K562 (cell line): ENCODE results near the gene MAP4K5. TPM values are rescaled to one million over a fixed set of nuclear protein-coding genes. Genes with fewer than 3 reads are reported as not detected.

ENCODE experiments used
- ATAC-seq: fragments of 200-7000 bp; cut with Tn5 transposase; 3 replicates; pipeline ENCODE4 v1.9.1; 2020; ENCODE audit warnings: moderate library complexity
- BruUV-seq: library from RNA; stranded (reverse); fragments of 400-500 nt; replicated peaks from 2 replicates; lab custom pipeline; 2021; lab: Mats Ljungman, UMichigan
- CTCF ChIA-PET: fragments of 300-600 bp; formaldehyde crosslinking; extraction: SDS; loops from one replicate; lab custom pipeline; 2021; ENCODE audit warnings: low intra/inter-chr PET ratio; lab: Yijun Ruan, JAX
- POLR2A ChIA-PET: fragments of 300-600, 350-650 bp; sonication (Branson Sonifier 250); formaldehyde crosslinking; extraction: SDS; loops from one replicate; lab custom pipeline; 2021; ENCODE audit warnings: antibody characterized with exemption, inconsistent platforms; lab: Yijun Ruan, JAX
- DNase-seq, 4 experiments: peaks; one replicate each; pipeline versions ENCODE4 v3.0.0 to v3.0.0-alpha.2; 2011 to 2018; ENCODE audit warnings: low spot score in 3 of 4, mixed read lengths in 3 of 4; ENCODE audit errors: extremely low read depth in 1 of 4
- FAIRE-seq: peaks from 2 replicates; lab custom pipeline; 2011; peaks lifted over from hg19 to GRCh38; lab: Jason Lieb, UNC
- H2AFZ ChIP-seq: 2 replicates; pipeline ENCODE4 v1.6.0; 2011; ENCODE audit warnings: low read depth, low read length, control low read depth, inconsistent platforms
- H3K27ac ChIP-seq: fragments of 200-600 bp; 3 replicates; pipeline ENCODE4 v1.8.0; 2011; ENCODE audit warnings: low read depth, mild to moderate bottlenecking, control low read depth, inconsistent platforms, low read length, moderate library complexity, mixed read lengths; ENCODE audit errors: extremely low read depth
- H3K27me3 ChIP-seq, 2 experiments: fragments of 300-600 bp in 1 of 2; 2 replicates in 1 of 2; 3 replicates in 1 of 2; pipeline versions ENCODE4 v1.6.0 to v1.8.0; 2011; ENCODE audit warnings: inconsistent platforms in 2 of 2, low read length in 2 of 2, mild to moderate bottlenecking in 1 of 2, mixed read lengths in 1 of 2, moderate library complexity in 1 of 2; ENCODE audit not compliant: control insufficient read depth in 2 of 2, insufficient read depth in 2 of 2
- H3K36me3 ChIP-seq: fragments of 300-600 bp; 3 replicates; pipeline ENCODE4 v1.8.0; 2011; ENCODE audit warnings: mild to moderate bottlenecking, low read length, inconsistent platforms; ENCODE audit not compliant: control insufficient read depth, insufficient read depth
- H3K4me1 ChIP-seq, 2 experiments: fragments of 200-600 bp in 1 of 2; replicated peaks in 1 of 2; 2 replicates in 1 of 2; 3 replicates in 1 of 2; pipeline versions ENCODE4 v1.5.1 to v1.8.0; 2011; ENCODE audit warnings: inconsistent platforms in 2 of 2, low read length in 2 of 2, mild to moderate bottlenecking in 1 of 2, mixed read lengths in 1 of 2, moderate library complexity in 1 of 2; ENCODE audit not compliant: control insufficient read depth in 2 of 2, insufficient read depth in 2 of 2
- H3K4me2 ChIP-seq: 2 replicates; pipeline ENCODE4 v1.6.1; 2011; ENCODE audit warnings: low read length, control low read depth, inconsistent platforms, mixed read lengths; ENCODE audit not compliant: insufficient read depth
- H3K4me3 ChIP-seq: fragments of 200-600 bp; sonication (generic), shearing (Covaris generic); 2 replicates; pipeline ENCODE4 v1.5.1; 2016; ENCODE audit warnings: control low read depth, inconsistent platforms
- H3K79me2 ChIP-seq: fragments of 200-600 bp; 3 replicates; pipeline ENCODE4 v1.8.0; 2011; ENCODE audit warnings: low read length, inconsistent platforms; ENCODE audit not compliant: control insufficient read depth, insufficient read depth
- H3K9ac ChIP-seq, 2 experiments: 2 replicates each; pipeline versions ENCODE4 v1.6.0 to v1.6.1; 2011; ENCODE audit warnings: low read depth in 2 of 2, low read length in 2 of 2, control low read depth in 1 of 2, inconsistent platforms in 1 of 2, mild to moderate bottlenecking in 1 of 2, mixed read lengths in 1 of 2; ENCODE audit not compliant: insufficient read depth in 1 of 2
- H3K9me1 ChIP-seq: one replicate; pipeline ENCODE4 v1.6.0; 2011; ENCODE audit warnings: inconsistent platforms, mild to moderate bottlenecking, low read length, moderate library complexity; ENCODE audit not compliant: control insufficient read depth, insufficient read depth
- H3K9me3 ChIP-seq: replicated peaks from 2 replicates; pipeline ENCODE4 v1.5.1; 2011; ENCODE audit warnings: low read depth, low read length, inconsistent platforms; ENCODE audit not compliant: control insufficient read depth, insufficient read depth
- H4K20me1 ChIP-seq: replicated peaks from 2 replicates; pipeline ENCODE4 v1.6.1; 2011; ENCODE audit warnings: low read length, inconsistent platforms, mixed read lengths; ENCODE audit not compliant: control insufficient read depth, insufficient read depth
- CLOCK ChIP-seq: fragments of 250-450 bp; sonication (Bioruptor Pico); IDR thresholded peaks from 2 replicates; pipeline ENCODE4 v1.4.0; 2020; ENCODE audit warnings: mild to moderate bottlenecking, moderate library complexity, borderline replicate concordance
- FUS ChIP-seq: fragments of 200-400 bp; formaldehyde crosslinking; optimal IDR thresholded peaks from 2 replicates; pipeline ENCODE3; 2017; ENCODE audit warnings: low read depth, low read length
- HDAC2 ChIP-seq: fragments of 450-650 bp; IDR thresholded peaks from 2 replicates; pipeline ENCODE4 v1.6.1; 2016; ENCODE audit warnings: mild to moderate bottlenecking
- HMGN3 ChIP-seq: IDR thresholded peaks from 2 replicates; pipeline ENCODE4 v1.6.1; 2011; ENCODE audit warnings: borderline replicate concordance, low read depth, mild to moderate bottlenecking, mixed read lengths, low read length; ENCODE audit not compliant: insufficient read length; ENCODE audit errors: extremely low read depth
- KLF16 ChIP-seq: IDR thresholded peaks from 2 replicates; pipeline ENCODE4 v1.6.1; 2016; ENCODE audit warnings: antibody characterized with exemption
- SUPT5H ChIP-seq: fragments of 450-650 bp; IDR thresholded peaks from 2 replicates; pipeline ENCODE4 v1.6.1; 2016
- TAF9B ChIP-seq: fragments of 450-650 bp; IDR thresholded peaks from 2 replicates; pipeline ENCODE4 v1.6.1; 2018; ENCODE audit warnings: mild to moderate bottlenecking; ENCODE audit not compliant: partially characterized antibody
- TRIM24 ChIP-seq, 2 experiments: fragments of 450-650 bp; IDR thresholded peaks; 2 replicates each; pipeline ENCODE4 v1.6.1; 2016
- ZFP91 ChIP-seq: sonication (generic); formaldehyde crosslinking; IDR thresholded peaks from 2 replicates; pipeline ENCODE4 v1.8.0; 2022; ENCODE audit warnings: mild to moderate bottlenecking, missing genetic modification reagents
- ZNF212 ChIP-seq: fragments of 450-650 bp; formaldehyde crosslinking; IDR thresholded peaks from 2 replicates; pipeline ENCODE4 v1.4.0; 2020; ENCODE audit warnings: mild to moderate bottlenecking
- ZNF589 ChIP-seq: fragments of 200-800 bp; sonication (Bioruptor generic); IDR thresholded peaks from 2 replicates; pipeline ENCODE4 v1.6.1; 2016; ENCODE audit warnings: low read depth, missing genetic modification characterization, missing compliant biosample characterization
- ZSCAN32 ChIP-seq: fragments of 450-650 bp; formaldehyde crosslinking; IDR thresholded peaks from 2 replicates; pipeline ENCODE4 v1.4.0; 2020; ENCODE audit warnings: mild to moderate bottlenecking, moderate library complexity
- WGBS: fragments of 100-300 bp; shearing (Covaris generic); methylation state at CpG from one replicate; pipeline ENCODE4 v1.1.6; 2016; ENCODE audit warnings: low coverage, mixed read lengths; ENCODE audit not compliant: insufficient coverage; ENCODE audit errors: missing lambda C conversion rate; 5-methylcytosine and 5-hydroxymethylcytosine counted together
- in situ Hi-C: fragments of 300-500 bp; cut with MboI; formaldehyde crosslinking; loops from 4 replicates; pipeline ENCODE4 v1.15.0; 2018; ENCODE audit warnings: inconsistent platforms, mixed read lengths
- intact Hi-C: fragments of 100-400 bp; cut with micrococcal nuclease; formaldehyde crosslinking; loops from 2 replicates; pipeline ENCODE4 v1.14.2; 2022
- polyA plus RNA-seq, 8 experiments: library from polyadenylated mRNA; depleted of rRNA in 4 of 8; stranded (reverse) in 5 of 8; unstranded in 3 of 8; fragments of >200 nt; fragmentation: Nextera tagmentation in 2 of 8; fragmentation: Illumina TruSeq in 1 of 8; extraction: Ambion mirVana in 2 of 8; extraction: Trizol in 1 of 8; gene quantifications; 2 replicates each; pipeline versions ENCODE4 v1.2.1 to v1.2.3, GENCODE V29; 2011 to 2014; ENCODE audit warnings: inconsistent platforms in 1 of 8, missing spikeins in 1 of 8
- total RNA-seq, 7 experiments: library from RNA; depleted of rRNA in 6 of 7; stranded (reverse); fragments of >200 nt in 6 of 7; fragmentation: Illumina TruSeq in 2 of 7; extraction: Trizol in 2 of 7; gene quantifications; 2 replicates each; pipeline versions ENCODE4 v1.2.1 to v1.2.3, GENCODE V29; 2011 to 2021; ENCODE audit warnings: low replicate concordance in 1 of 7

MAP4K5 gene
- total and polyA plus RNA-seq, 9 of the 15 experiments (the other 6 are each of a cell fraction or from before 2014, with no cell fraction given) = 5.9 to 29.4 (median 18.0) TPM

- no peaks in the 10 kb centered on the region for H3K36me3 ChIP-seq
- H4K20me1 ChIP-seq = no peaks in the 10 kb centered on the region
- no peak overlapping the region for H2AFZ ChIP-seq
- H3K79me2 ChIP-seq = no peaks in the 10 kb centered on the region
- H3K9ac ChIP-seq = no peak overlapping the region
- no TSS peak for BruUV-seq
- H3K4me1 ChIP-seq = peaks cover 0 to 13% of the 10 kb centered on the region in 2 experiments; a peak in 2 of 5 replicates
- H3K4me3 ChIP-seq = no peak overlapping the region
- WGBS = 0% methylated on average over 1 of the region's 1 CpG
- in situ Hi-C loops = no loop called here
- POLR2A ChIA-PET = no interaction called here
- H3K4me2 ChIP-seq = no peak overlapping the region
- no peak for DNase-seq
- FAIRE-seq = no peak
- CTCF ChIA-PET = no interaction called here
- no peaks in the 10 kb centered on the region for H3K9me3 ChIP-seq
- intact Hi-C loops = no loop called here
- H3K27ac ChIP-seq = no peak overlapping the region
- H3K9me1 ChIP-seq = no peaks in the 10 kb centered on the region
- TF ChIP-seq HMGN3 (no peak), TRIM24 (IDR thresholded peaks at IDR 0.05) (no peak), ZNF589 (no peak), CLOCK (no peak), HDAC2 (no peak), SUPT5H (no peak), ZSCAN32 (CRISPR knock-in tag) (no peak), FUS (no peak), KLF16 (no peak), TAF9B (no peak), ZFP91 (CRISPR knock-in tag) (no peak), ZNF212 (CRISPR knock-in tag) (no peak)
- TF ChIP-seq, all 486 proteins: peak for 0
- no peak for ATAC-seq
- H3K27me3 ChIP-seq = peaks cover 14 to 26% of the 10 kb centered on the region in 2 experiments
Observed at GRCh38 chr14:50562841-50563240, 30.5 kb upstream of the MAP4K5 start.
